Measurements from ENCODE around the gene PADI6. TPM values are rescaled to one million over a fixed set of nuclear protein-coding genes. Genes with fewer than 3 reads are reported as not detected.
A peak's percentile ranks its signal among the peaks of the same experiment; 100 is the strongest.
"Not testable (repeated sequence)": the region's sequence is repeated elsewhere in the genome, so short reads cannot be mapped to it uniquely, and the experiment has no call there.

Gene PADI6
- total RNA-seq = not detected

GRCh38 chr1:17371896-17372295, at the start of gene PADI6:
PADI6 (plus strand) TSS chr1:17372196; CDS start chr1:17372246, 50 bp downstream.
- Mint-ChIP-seq H3K4me3 (no peak within 1 kb of the TSS), H3K9me3 (no peaks in the 10 kb centered on the region), H3K27me3 (no peaks in the 10 kb centered on the region), H3K4me1 (no peaks in the 10 kb centered on the region), H3K27ac (no peak within 1 kb of the TSS), H3K36me3 (ENCODE audit: low read depth) (no peaks in the 10 kb centered on the region)
- no peak for ATAC-seq (replicated peaks)

GRCh38 chr1:17328855-17329254, 43.1 kb upstream of the PADI6 start:
- Mint-ChIP-seq H3K4me3 (no peak overlapping the region), H3K4me1 (no peaks in the 10 kb centered on the region), H3K36me3 (ENCODE audit: low read depth) (no peaks in the 10 kb centered on the region), H3K27me3 (peaks cover 25% of the 10 kb centered on the region), H3K27ac (no peak overlapping the region), H3K9me3 (no peaks in the 10 kb centered on the region)
- no peak for ATAC-seq (replicated peaks)

GRCh38 chr1:17329610-17330009, 42.4 kb upstream of the PADI6 start:
- Mint-ChIP-seq H3K4me1 (no peaks in the 10 kb centered on the region), H3K9me3 (no peaks in the 10 kb centered on the region), H3K27me3 (peaks cover 27% of the 10 kb centered on the region), H3K27ac (no peak overlapping the region), H3K36me3 (ENCODE audit: low read depth) (no peaks in the 10 kb centered on the region), H3K4me3 (no peak overlapping the region)
- no peak for ATAC-seq (replicated peaks)

- H3K36me3 Mint-ChIP-seq (ENCODE audit: low read depth) = no peaks in the 10 kb centered on the region
- ATAC-seq (replicated peaks) = no peak
Observed at GRCh38 chr1:17330856-17331255, 41.1 kb upstream of the PADI6 start.

GRCh38 chr1:17333081-17333480, 38.9 kb upstream of the PADI6 start:
- ATAC-seq (replicated peaks) = no peak
- H3K27me3 Mint-ChIP-seq = peaks cover 33% of the 10 kb centered on the region
- H3K9me3 Mint-ChIP-seq = no peaks in the 10 kb centered on the region

More at GRCh38 chr1:17330856-17331255, 41.1 kb upstream of the PADI6 start:
- H3K4me1 Mint-ChIP-seq = no peaks in the 10 kb centered on the region
- H3K27ac Mint-ChIP-seq = no peak overlapping the region
- H3K27me3 Mint-ChIP-seq = peaks cover 30% of the 10 kb centered on the region
- no peaks in the 10 kb centered on the region for H3K9me3 Mint-ChIP-seq
- no peak overlapping the region for H3K4me3 Mint-ChIP-seq

GRCh38 chr1:17335821-17336710, 35.9 kb upstream of the PADI6 start:
- H3K27me3 Mint-ChIP-seq = peaks cover 30% of the 10 kb centered on the region
- H3K36me3 Mint-ChIP-seq (ENCODE audit: low read depth) = no peaks in the 10 kb centered on the region
- H3K9me3 Mint-ChIP-seq = no peaks in the 10 kb centered on the region
- no peak overlapping the region for H3K27ac Mint-ChIP-seq
- peak; percentile 55 for ATAC-seq (replicated peaks)
- H3K4me1 Mint-ChIP-seq = no peaks in the 10 kb centered on the region
- no peak overlapping the region for H3K4me3 Mint-ChIP-seq

More at GRCh38 chr1:17333081-17333480, 38.9 kb upstream of the PADI6 start:
- Mint-ChIP-seq H3K4me1 (no peaks in the 10 kb centered on the region), H3K27ac (no peak overlapping the region), H3K4me3 (no peak overlapping the region), H3K36me3 (ENCODE audit: low read depth) (no peaks in the 10 kb centered on the region)

GRCh38 chr1:17338706-17339493, 33.1 kb upstream of the PADI6 start:
- peaks cover 14% of the 10 kb centered on the region for H3K27me3 Mint-ChIP-seq
- no peak overlapping the region for H3K27ac Mint-ChIP-seq
- no peaks in the 10 kb centered on the region for H3K4me1 Mint-ChIP-seq
- no peaks in the 10 kb centered on the region for H3K9me3 Mint-ChIP-seq
- H3K36me3 Mint-ChIP-seq (ENCODE audit: low read depth) = no peaks in the 10 kb centered on the region
- no peak overlapping the region for H3K4me3 Mint-ChIP-seq
- ATAC-seq (replicated peaks) = no peak

GRCh38 chr1:17339521-17339920, 32.5 kb upstream of the PADI6 start:
- Mint-ChIP-seq H3K9me3 (no peaks in the 10 kb centered on the region), H3K4me3 (no peak overlapping the region), H3K27ac (no peak overlapping the region), H3K36me3 (ENCODE audit: low read depth) (no peaks in the 10 kb centered on the region), H3K27me3 (peaks cover 13% of the 10 kb centered on the region), H3K4me1 (no peaks in the 10 kb centered on the region)
- ATAC-seq (replicated peaks) = no peak

- H3K9me3 Mint-ChIP-seq = no peaks in the 10 kb centered on the region
- ATAC-seq (replicated peaks) = no peak
- H3K4me1 Mint-ChIP-seq = no peaks in the 10 kb centered on the region
- no peak overlapping the region for H3K4me3 Mint-ChIP-seq
- no peak overlapping the region for H3K27ac Mint-ChIP-seq
- no peaks in the 10 kb centered on the region for H3K36me3 Mint-ChIP-seq (ENCODE audit: low read depth)
- peaks cover 11% of the 10 kb centered on the region for H3K27me3 Mint-ChIP-seq
Observed at GRCh38 chr1:17340358-17340757, 31.6 kb upstream of the PADI6 start.

GRCh38 chr1:17342014-17342441, 30.0 kb upstream of the PADI6 start:
- H3K36me3 Mint-ChIP-seq (ENCODE audit: low read depth) = no peaks in the 10 kb centered on the region
- H3K9me3 Mint-ChIP-seq = no peaks in the 10 kb centered on the region
- H3K4me1 Mint-ChIP-seq = no peaks in the 10 kb centered on the region
- H3K27ac Mint-ChIP-seq = no peak overlapping the region
- peaks cover 3% of the 10 kb centered on the region for H3K27me3 Mint-ChIP-seq
- no peak for ATAC-seq (replicated peaks)
- no peak overlapping the region for H3K4me3 Mint-ChIP-seq

- H3K9me3 Mint-ChIP-seq; H3K36me3 Mint-ChIP-seq (ENCODE audit: low read depth); H3K4me3 Mint-ChIP-seq; H3K27me3 Mint-ChIP-seq; H3K27ac Mint-ChIP-seq; ATAC-seq (replicated peaks); H3K4me1 Mint-ChIP-seq: not testable (repeated sequence)
Observed at GRCh38 chr1:17345506-17345905, 26.5 kb upstream of the PADI6 start.

GRCh38 chr1:17346046-17346789, 25.8 kb upstream of the PADI6 start:
- H3K4me3 Mint-ChIP-seq = no peak overlapping the region
- no peaks in the 10 kb centered on the region for H3K36me3 Mint-ChIP-seq (ENCODE audit: low read depth)
- H3K4me1 Mint-ChIP-seq = no peaks in the 10 kb centered on the region
- H3K9me3 Mint-ChIP-seq = no peaks in the 10 kb centered on the region
- H3K27me3 Mint-ChIP-seq = peaks cover 6% of the 10 kb centered on the region
- ATAC-seq (replicated peaks) = no peak
- H3K27ac Mint-ChIP-seq = no peak overlapping the region

GRCh38 chr1:17347769-17348592, 24.0 kb upstream of the PADI6 start:
- Mint-ChIP-seq H3K4me3 (no peak overlapping the region), H3K27me3 (peaks cover 18% of the 10 kb centered on the region), H3K36me3 (ENCODE audit: low read depth) (no peaks in the 10 kb centered on the region), H3K9me3 (no peaks in the 10 kb centered on the region), H3K4me1 (no peaks in the 10 kb centered on the region), H3K27ac (no peak overlapping the region)
- no peak for ATAC-seq (replicated peaks)

Measured in activated T-helper 17 cell treated with anti-CD3 and anti-CD28 coated beads, Interleukin-2, amount 50 U/mL, for 72 hours (primary cell).